HEK293 (cell line): ENCODE measurements around the gene IER2.
A peak's percentile ranks its signal among the peaks of the same experiment; 100 is the strongest.

Experiments used
- CTCF ChIA-PET: fragments of 350-600 bp; formaldehyde crosslinking; extraction: SDS; loops from one replicate; lab custom pipeline; 2021; ENCODE audit warnings: antibody characterized with exemption; lab: Yijun Ruan, JAX
- POLR2A ChIA-PET: fragments of 300-600 bp; formaldehyde crosslinking; extraction: SDS; loops from one replicate; lab custom pipeline; 2020; ENCODE audit warnings: antibody characterized with exemption, inconsistent platforms; lab: Yijun Ruan, JAX
- H3K27ac ChIP-seq: fragments of 200-500 bp; sonication (Bioruptor generic); 2 replicates; pipeline ENCODE4 v1.5.1; 2014; ENCODE audit warnings: low read depth, low read length, control low read depth, inconsistent platforms; ENCODE audit errors: extremely low read depth
- H3K36me3 ChIP-seq, 2 experiments: fragments of 200-500 bp in 1 of 2; sonication (Bioruptor generic) in 1 of 2; 1 replicate in 1 of 2; 2 replicates in 1 of 2; pipeline ENCODE4 v1.5.1; 2014 to 2017; ENCODE audit warnings: inconsistent platforms in 2 of 2, low read length in 2 of 2; ENCODE audit not compliant: control insufficient read depth in 2 of 2, insufficient read depth in 1 of 2
- H3K4me1 ChIP-seq: fragments of 200-500 bp; sonication (Bioruptor generic); 2 replicates; pipeline ENCODE4 v1.5.1; 2014; ENCODE audit warnings: mild to moderate bottlenecking, low read length, inconsistent platforms; ENCODE audit not compliant: control insufficient read depth, insufficient read depth
- H3K4me3 ChIP-seq: 2 replicates; pipeline ENCODE4 v1.5.1; 2011; ENCODE audit warnings: low read depth, mild to moderate bottlenecking, control low read depth, low read length, moderate library complexity
- H3K9me3 ChIP-seq: fragments of 200-500 bp; sonication (Bioruptor generic); 2 replicates; pipeline ENCODE4 v1.5.1; 2014; ENCODE audit warnings: low read depth, low read length, inconsistent platforms; ENCODE audit not compliant: control insufficient read depth, insufficient read depth
- BCL6B ChIP-seq: fragments of 450-650 bp; formaldehyde crosslinking; IDR thresholded peaks from 2 replicates; pipeline ENCODE4 v1.5.1; 2017; ENCODE audit warnings: missing biosample characterization, missing genetic modification characterization
- ELK4 ChIP-seq: IDR thresholded peaks from 2 replicates; pipeline ENCODE4 v1.6.1; 2011; ENCODE audit warnings: mild to moderate bottlenecking, low read depth, low read length, borderline replicate concordance
- INSM2 ChIP-seq: fragments of 450-650 bp; formaldehyde crosslinking; IDR thresholded peaks from 2 replicates; pipeline ENCODE4 v1.5.1; 2016; ENCODE audit warnings: missing biosample characterization, missing genetic modification characterization
- RBAK ChIP-seq: fragments of 450-650 bp; formaldehyde crosslinking; IDR thresholded peaks from 2 replicates; pipeline ENCODE4 v1.5.1; 2016; ENCODE audit warnings: missing biosample characterization, missing genetic modification characterization
- REST ChIP-seq: fragments of 450-650 bp; formaldehyde crosslinking; IDR thresholded peaks from 2 replicates; pipeline ENCODE4 v1.5.1; 2016; ENCODE audit warnings: missing biosample characterization, missing genetic modification characterization
- SP2 ChIP-seq: fragments of 450-650 bp; formaldehyde crosslinking; IDR thresholded peaks from 2 replicates; pipeline ENCODE4 v1.5.1; 2016; ENCODE audit warnings: missing biosample characterization, missing genetic modification characterization
- SP3 ChIP-seq: fragments of 450-650 bp; formaldehyde crosslinking; IDR thresholded peaks from 2 replicates; pipeline ENCODE4 v1.5.1; 2016; ENCODE audit warnings: missing biosample characterization, missing genetic modification characterization
- TCF7L2 ChIP-seq: IDR thresholded peaks from 2 replicates; pipeline ENCODE4 v1.6.1; 2011; ENCODE audit warnings: low read depth, mild to moderate bottlenecking, inconsistent platforms, low read length, moderate library complexity, borderline replicate concordance
- ZBTB26 ChIP-seq: fragments of 450-650 bp; formaldehyde crosslinking; optimal IDR thresholded peaks from 2 replicates; pipeline ENCODE3; 2016; ENCODE audit warnings: missing biosample characterization, mild to moderate bottlenecking, missing genetic modification characterization
- ZBTB8A ChIP-seq: fragments of 450-650 bp; formaldehyde crosslinking; IDR thresholded peaks from 2 replicates; pipeline ENCODE4 v1.5.1; 2016; ENCODE audit warnings: missing biosample characterization, missing genetic modification characterization
- ZFHX2 ChIP-seq: fragments of 450-650 bp; formaldehyde crosslinking; conservative IDR thresholded peaks from 2 replicates; pipeline ENCODE4 v1.5.1; 2016; ENCODE audit warnings: missing biosample characterization, missing genetic modification characterization
- ZIC2 ChIP-seq: fragments of 450-650 bp; formaldehyde crosslinking; IDR thresholded peaks from 2 replicates; pipeline ENCODE4 v1.5.1; 2016; ENCODE audit warnings: missing biosample characterization, missing genetic modification characterization
- ZNF121 ChIP-seq: fragments of 450-650 bp; formaldehyde crosslinking; IDR thresholded peaks from 2 replicates; pipeline ENCODE4 v1.5.1; 2016; ENCODE audit warnings: missing biosample characterization, missing genetic modification characterization
- ZNF18 ChIP-seq: fragments of 450-650 bp; formaldehyde crosslinking; IDR thresholded peaks from 2 replicates; pipeline ENCODE4 v1.5.1; 2016; ENCODE audit warnings: missing biosample characterization, missing genetic modification characterization
- ZNF239 ChIP-seq: fragments of 450-650 bp; formaldehyde crosslinking; IDR thresholded peaks from 2 replicates; pipeline ENCODE4 v1.5.1; 2016; ENCODE audit warnings: missing biosample characterization, missing genetic modification characterization
- ZNF354C ChIP-seq: fragments of 450-650 bp; formaldehyde crosslinking; IDR thresholded peaks from 2 replicates; pipeline ENCODE4 v1.5.1; 2016; ENCODE audit warnings: missing biosample characterization, missing genetic modification characterization, low read depth, borderline replicate concordance
- ZNF416 ChIP-seq: fragments of 450-650 bp; formaldehyde crosslinking; IDR thresholded peaks from 2 replicates; pipeline ENCODE4 v1.5.1; 2016; ENCODE audit warnings: missing biosample characterization, missing genetic modification characterization
- ZNF768 ChIP-seq: fragments of 450-650 bp; formaldehyde crosslinking; IDR thresholded peaks from 2 replicates; pipeline ENCODE4 v1.5.1; 2018; ENCODE audit warnings: missing biosample characterization, mild to moderate bottlenecking, missing genetic modification characterization
- ZNF777 ChIP-seq: fragments of 450-650 bp; formaldehyde crosslinking; IDR thresholded peaks from 2 replicates; pipeline ENCODE4 v1.5.1; 2017; ENCODE audit warnings: missing biosample characterization, missing genetic modification characterization, borderline replicate concordance
- ZNF843 ChIP-seq: fragments of 450-650 bp; formaldehyde crosslinking; IDR thresholded peaks from 2 replicates; pipeline ENCODE4 v1.5.1; 2016; ENCODE audit warnings: missing biosample characterization, missing genetic modification characterization
- ZSCAN23 ChIP-seq: fragments of 450-650 bp; formaldehyde crosslinking; IDR thresholded peaks from 2 replicates; pipeline ENCODE4 v1.5.1; 2016; ENCODE audit warnings: missing biosample characterization, missing genetic modification characterization
- ZSCAN5A ChIP-seq: fragments of 450-650 bp; formaldehyde crosslinking; IDR thresholded peaks from 2 replicates; pipeline ENCODE4 v1.5.1; 2016; ENCODE audit warnings: missing biosample characterization, missing genetic modification characterization
- ZXDB ChIP-seq: fragments of 450-650 bp; formaldehyde crosslinking; IDR thresholded peaks from 2 replicates; pipeline ENCODE4 v1.5.1; 2016; ENCODE audit warnings: missing biosample characterization, missing genetic modification characterization

Gene IER2

GRCh38 chr19:13165162-13165997, 15.2 kb downstream of the IER2 start:
- TF ChIP-seq ZNF18 (tag by site-specific recombination) (no peak), REST (tag by site-specific recombination) (no peak), ZNF121 (tag by site-specific recombination) (peak; percentile 77), ZNF416 (tag by site-specific recombination) (no peak), ELK4 (no peak), SP3 (tag by site-specific recombination) (no peak), ZFHX2 (no peak), ZNF354C (tag by site-specific recombination) (no peak), ZNF777 (tag by site-specific recombination) (no peak), INSM2 (tag by site-specific recombination) (no peak), BCL6B (tag by site-specific recombination) (no peak), ZSCAN23 (tag by site-specific recombination) (no peak), ZNF843 (no peak), ZBTB26 (tag by site-specific recombination) (no peak), ZIC2 (tag by site-specific recombination) (peak; percentile 65), ZBTB8A (tag by site-specific recombination) (peak; percentile 28; the same call in 1 of the 2 replicates), ZXDB (tag by site-specific recombination) (no peak), SP2 (tag by site-specific recombination) (no peak), ZNF239 (tag by site-specific recombination) (no peak), ZSCAN5A (no peak), ZNF768 (tag by site-specific recombination) (no peak), RBAK (no peak), TCF7L2 (no peak)
- TF ChIP-seq, all 188 proteins: peak for 3
- H3K36me3 ChIP-seq = no peaks in the 10 kb centered on the region
- H3K4me1 ChIP-seq = peaks cover 17% of the 10 kb centered on the region
- H3K9me3 ChIP-seq = no peaks in the 10 kb centered on the region
- ChIA-PET POLR2A (interaction anchor here (0.7 to 6.3 kb wide), 5 partner anchors 10 to 341 kb away, joined by 3 to 89 read pairs (median 17); partner anchors contain the start of gene CACNA1A), CTCF (interaction anchor here (1.0 to 1.1 kb wide), 2 partner anchors 28 to 29 kb away, joined by 3 to 4 read pairs; no protein-coding TSS in a partner anchor)
- peak overlapping the region; percentile 72 for H3K27ac ChIP-seq
- H3K4me3 ChIP-seq = no peak overlapping the region
